WTC11 (cell line): Measurements from ENCODE around the gene EXPH5. TPM values are rescaled to one million over a fixed set of nuclear protein-coding genes. Genes with fewer than 3 reads are reported as not detected.

Experiments
- ATAC-seq: fragments of 200-7000 bp; cut with Tn5 transposase; 2 replicates; pipeline ENCODE4 v1.10.0; 2021; ENCODE audit warnings: mild to moderate bottlenecking, moderate library complexity
- CTCF ChIA-PET: fragments of 300-600 bp; sonication (Branson Sonifier 250); formaldehyde crosslinking; loops from one replicate; lab custom pipeline; 2021; ENCODE audit warnings: antibody characterized with exemption; lab: Charles Lee
- POLR2A ChIA-PET: fragments of 350-600 bp; sonication (Branson Sonifier 250); formaldehyde crosslinking; loops from one replicate; lab custom pipeline; 2021; ENCODE audit warnings: antibody characterized with exemption; lab: Charles Lee
- DNase-seq: peaks from one replicate; pipeline ENCODE4 v3.0.0; 2021; ENCODE audit warnings: low spot score
- H3K27ac Mint-ChIP-seq: 2 replicates; pipeline ENCODE4 v1.8.0; 2021; ENCODE audit warnings: mixed read lengths
- H3K27me3 Mint-ChIP-seq: 2 replicates; pipeline ENCODE4 v1.8.0; 2021; ENCODE audit warnings: low read depth, mild to moderate bottlenecking, moderate library complexity, mixed read lengths
- H3K36me3 Mint-ChIP-seq: 2 replicates; pipeline ENCODE4 v1.8.0; 2021; ENCODE audit warnings: mixed read lengths
- H3K4me1 Mint-ChIP-seq: 2 replicates; pipeline ENCODE4 v1.8.0; 2022; ENCODE audit warnings: mixed read lengths
- H3K4me3 Mint-ChIP-seq: 2 replicates; pipeline ENCODE4 v1.8.0; 2021; ENCODE audit warnings: mild to moderate bottlenecking, moderate library complexity, mixed read lengths
- H3K9me3 Mint-ChIP-seq: 2 replicates; pipeline ENCODE4 v1.8.0; 2021; ENCODE audit warnings: mixed read lengths
- E2F1 ChIP-seq: sonication (generic); formaldehyde crosslinking; IDR thresholded peaks from 2 replicates; pipeline ENCODE4 v1.8.0; 2022; ENCODE audit warnings: mild to moderate bottlenecking, missing genetic modification reagents
- ETV6 ChIP-seq: sonication (generic); formaldehyde crosslinking; IDR thresholded peaks from 2 replicates; pipeline ENCODE4 v1.8.1; 2022; ENCODE audit warnings: mild to moderate bottlenecking, missing genetic modification reagents
- FOXJ3 ChIP-seq: sonication (generic); formaldehyde crosslinking; IDR thresholded peaks from 2 replicates; pipeline ENCODE4 v1.9.0; 2021; ENCODE audit warnings: missing genetic modification reagents, mild to moderate bottlenecking, borderline replicate concordance
- GABPB1 ChIP-seq: sonication (generic); formaldehyde crosslinking; IDR thresholded peaks from 2 replicates; pipeline ENCODE4 v1.8.1; 2023; ENCODE audit warnings: mild to moderate bottlenecking, missing genetic modification reagents
- GTF2I ChIP-seq: fragments of 250-450 bp; sonication (Bioruptor Pico); conservative IDR thresholded peaks from 2 replicates; pipeline ENCODE4 v1.4.0; 2021; ENCODE audit warnings: mild to moderate bottlenecking
- HMGA2 ChIP-seq: fragments of 250-450 bp; sonication (Bioruptor Pico); IDR thresholded peaks from 2 replicates; pipeline ENCODE4 v1.4.0; 2021; ENCODE audit warnings: mild to moderate bottlenecking, moderate library complexity
- IRF2 ChIP-seq: sonication (generic); formaldehyde crosslinking; IDR thresholded peaks from 2 replicates; pipeline ENCODE4 v1.8.0; 2022; ENCODE audit warnings: low read depth, missing genetic modification reagents, borderline replicate concordance
- MXD4 ChIP-seq: fragments of 250-450 bp; sonication (Bioruptor Pico); IDR thresholded peaks from 2 replicates; pipeline ENCODE4 v1.8.0; 2021; ENCODE audit warnings: mild to moderate bottlenecking, moderate library complexity, borderline replicate concordance
- SMAD4 ChIP-seq: sonication (generic); formaldehyde crosslinking; IDR thresholded peaks from 2 replicates; pipeline ENCODE4 v1.8.0; 2022; ENCODE audit warnings: mild to moderate bottlenecking, missing genetic modification reagents
- TEAD1 ChIP-seq: sonication (generic); formaldehyde crosslinking; IDR thresholded peaks from 2 replicates; pipeline ENCODE4 v1.8.0; 2022; ENCODE audit warnings: mild to moderate bottlenecking, missing genetic modification reagents
- USF2 ChIP-seq: sonication (generic); formaldehyde crosslinking; IDR thresholded peaks from 2 replicates; pipeline ENCODE4 v1.8.1; 2023; ENCODE audit warnings: mild to moderate bottlenecking, missing genetic modification reagents, moderate library complexity
- ZNF219 ChIP-seq: sonication (generic); formaldehyde crosslinking; IDR thresholded peaks from 2 replicates; pipeline ENCODE4 v1.8.0; 2023; ENCODE audit warnings: missing genetic modification reagents, mild to moderate bottlenecking, borderline replicate concordance
- ZNF232 ChIP-seq: sonication (generic); formaldehyde crosslinking; IDR thresholded peaks from 2 replicates; pipeline ENCODE4 v1.8.0; 2022; ENCODE audit warnings: mild to moderate bottlenecking, missing genetic modification reagents
- ZNF281 ChIP-seq: sonication (generic); formaldehyde crosslinking; IDR thresholded peaks from 2 replicates; pipeline ENCODE4 v1.8.0; 2023; ENCODE audit warnings: mild to moderate bottlenecking, missing genetic modification reagents
- ZNF317 ChIP-seq: sonication (generic); formaldehyde crosslinking; IDR thresholded peaks from 2 replicates; pipeline ENCODE4 v1.8.1; 2023; ENCODE audit warnings: low read depth, mild to moderate bottlenecking, moderate library complexity, missing genetic modification reagents, borderline replicate concordance
- ZNF396 ChIP-seq: fragments of 250-450 bp; sonication (Bioruptor Pico); IDR thresholded peaks from 2 replicates; pipeline ENCODE4 v1.8.0; 2021; ENCODE audit warnings: mild to moderate bottlenecking, moderate library complexity, borderline replicate concordance
- ZNF416 ChIP-seq: fragments of 250-450 bp; sonication (Bioruptor Pico); IDR thresholded peaks from 2 replicates; pipeline ENCODE4 v1.9.0; 2021; ENCODE audit warnings: mild to moderate bottlenecking, inconsistent platforms
- total RNA-seq: library from RNA; stranded (reverse); gene quantifications from 3 replicates; pipeline ENCODE4 v1.2.3, GENCODE V29; 2021
- TF ChIP-seq, protein P1 (sequence below): fragments of 250-450 bp; sonication (Bioruptor Pico); IDR thresholded peaks from 2 replicates; pipeline ENCODE4 v1.8.0; 2021; ENCODE audit warnings: mild to moderate bottlenecking
- TF ChIP-seq, protein P2 (sequence below): fragments of 250-450 bp; sonication (Bioruptor Pico); IDR thresholded peaks from 2 replicates; pipeline ENCODE4 v1.9.0; 2021; ENCODE audit warnings: moderate library complexity, mild to moderate bottlenecking, inconsistent platforms, borderline replicate concordance

EXPH5 gene
- total RNA-seq, 1 experiment from 2014 or later: 11.2 TPM

GRCh38 chr11:108616549-108616948 lies 23.0 kb upstream of the EXPH5 start:
- no peak overlapping the region for H3K4me3 Mint-ChIP-seq
- ATAC-seq: peak; percentile 50
- POLR2A ChIA-PET: no interaction called here
- TF ChIP-seq ZNF232 (no peak), MXD4 (CRISPR knock-in tag) (no peak), ZNF416 (CRISPR knock-in tag) (no peak), E2F1 (no peak), FOXJ3 (CRISPR knock-in tag) (no peak), ZNF317 (no peak), USF2 (CRISPR knock-in tag) (no peak), TEAD1 (no peak), ZNF396 (CRISPR knock-in tag) (no peak)
- TF ChIP-seq, protein P1, sequence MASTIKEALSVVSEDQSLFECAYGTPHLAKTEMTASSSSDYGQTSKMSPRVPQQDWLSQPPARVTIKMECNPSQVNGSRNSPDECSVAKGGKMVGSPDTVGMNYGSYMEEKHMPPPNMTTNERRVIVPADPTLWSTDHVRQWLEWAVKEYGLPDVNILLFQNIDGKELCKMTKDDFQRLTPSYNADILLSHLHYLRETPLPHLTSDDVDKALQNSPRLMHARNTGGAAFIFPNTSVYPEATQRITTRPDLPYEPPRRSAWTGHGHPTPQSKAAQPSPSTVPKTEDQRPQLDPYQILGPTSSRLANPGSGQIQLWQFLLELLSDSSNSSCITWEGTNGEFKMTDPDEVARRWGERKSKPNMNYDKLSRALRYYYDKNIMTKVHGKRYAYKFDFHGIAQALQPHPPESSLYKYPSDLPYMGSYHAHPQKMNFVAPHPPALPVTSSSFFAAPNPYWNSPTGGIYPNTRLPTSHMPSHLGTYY (CRISPR knock-in tag): no peak
- TF ChIP-seq, all 79 proteins: peak for 0
- Mint-ChIP-seq H3K27me3 (no peaks in the 10 kb centered on the region), H3K9me3 (no peaks in the 10 kb centered on the region), H3K27ac (no peak overlapping the region), H3K36me3 (no peaks in the 10 kb centered on the region), H3K4me1 (no peaks in the 10 kb centered on the region)
- CTCF ChIA-PET: no interaction called here
- DNase-seq: no peak

DNA sequence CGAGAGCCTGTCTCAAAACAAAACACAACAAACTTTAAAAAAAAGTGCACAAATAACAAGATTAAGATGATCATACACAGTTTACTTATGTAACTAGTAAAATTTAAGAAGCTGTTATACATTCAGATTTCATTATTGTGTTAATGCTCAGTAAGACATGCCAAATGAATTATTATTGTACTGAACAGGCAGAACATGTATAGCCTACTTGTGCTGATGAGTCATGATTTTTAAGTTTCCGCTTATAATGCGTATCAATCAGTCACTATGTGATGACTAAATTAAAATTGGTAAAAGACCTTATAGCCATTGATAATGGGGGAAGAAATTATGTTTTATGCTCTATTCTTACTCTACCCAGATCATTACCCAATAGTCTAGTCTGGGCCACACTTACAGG lies 20.5 kb upstream of the EXPH5 start:
- CTCF ChIA-PET: no interaction called here
- TF ChIP-seq ETV6 (no peak), HMGA2 (CRISPR knock-in tag) (no peak), USF2 (CRISPR knock-in tag) (no peak), ZNF219 (CRISPR knock-in tag) (no peak), ZNF281 (CRISPR knock-in tag) (no peak), ZNF416 (CRISPR knock-in tag) (no peak), GABPB1 (CRISPR knock-in tag) (no peak), GTF2I (no peak), IRF2 (CRISPR knock-in tag) (no peak), SMAD4 (CRISPR knock-in tag) (no peak)
- TF ChIP-seq, protein P2, sequence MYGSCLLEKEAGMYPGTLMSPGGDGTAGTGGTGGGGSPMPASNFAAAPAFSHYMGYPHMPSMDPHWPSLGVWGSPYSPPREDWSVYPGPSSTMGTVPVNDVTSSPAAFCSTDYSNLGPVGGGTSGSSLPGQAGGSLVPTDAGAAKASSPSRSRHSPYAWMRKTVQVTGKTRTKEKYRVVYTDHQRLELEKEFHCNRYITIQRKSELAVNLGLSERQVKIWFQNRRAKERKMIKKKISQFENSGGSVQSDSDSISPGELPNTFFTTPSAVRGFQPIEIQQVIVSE: no peak
- H3K27ac Mint-ChIP-seq: no peak overlapping the region
- POLR2A ChIA-PET: no interaction called here
- H3K36me3 Mint-ChIP-seq: no peaks in the 10 kb centered on the region
- no peaks in the 10 kb centered on the region for H3K4me1 Mint-ChIP-seq
- H3K27me3 Mint-ChIP-seq: no peaks in the 10 kb centered on the region
- H3K4me3 Mint-ChIP-seq: no peak overlapping the region
- H3K9me3 Mint-ChIP-seq: no peaks in the 10 kb centered on the region
- DNase-seq: no peak
- no peak for ATAC-seq
